Measurements from ENCODE around the gene TMEM132A. TPM values are rescaled to one million over a fixed set of nuclear protein-coding genes. Genes with fewer than 3 reads are reported as not detected.

Gene TMEM132A
- total RNA-seq, 6 experiments from 2014 or later = 23.8 to 32.2 (median 26.9) TPM

DNA sequence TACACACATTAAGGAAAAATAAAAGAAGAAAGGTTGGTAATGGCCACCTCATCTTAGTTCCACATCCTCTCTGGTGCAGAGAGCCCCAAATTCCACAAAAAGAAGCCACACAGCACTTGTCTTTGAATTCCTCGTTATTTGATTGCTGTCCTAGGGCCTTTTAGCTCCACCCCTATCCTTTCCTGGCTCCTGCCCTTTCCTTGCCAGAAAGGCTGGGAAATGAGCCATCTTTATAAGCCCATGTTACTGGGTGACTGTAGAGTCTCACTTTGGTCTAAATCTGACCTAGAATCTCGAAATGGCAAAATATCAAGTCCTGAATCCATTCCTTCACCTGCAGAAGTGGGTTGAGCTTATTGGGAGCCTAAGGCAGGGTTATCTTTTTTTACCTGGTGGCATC is 4.3 kb upstream of the TMEM132A start:
- peaks cover 43% of the 10 kb centered on the region for H3K4me1 Mint-ChIP-seq (ENCODE audit: low read depth)
- H3K36me3 Mint-ChIP-seq (ENCODE audit: low read depth) = peaks cover 10% of the 10 kb centered on the region; the same call in 1 of the 2 replicates
- no peak for DNase-seq
- no peaks in the 10 kb centered on the region for H3K9me3 Mint-ChIP-seq
- TF ChIP-seq, protein P1, sequence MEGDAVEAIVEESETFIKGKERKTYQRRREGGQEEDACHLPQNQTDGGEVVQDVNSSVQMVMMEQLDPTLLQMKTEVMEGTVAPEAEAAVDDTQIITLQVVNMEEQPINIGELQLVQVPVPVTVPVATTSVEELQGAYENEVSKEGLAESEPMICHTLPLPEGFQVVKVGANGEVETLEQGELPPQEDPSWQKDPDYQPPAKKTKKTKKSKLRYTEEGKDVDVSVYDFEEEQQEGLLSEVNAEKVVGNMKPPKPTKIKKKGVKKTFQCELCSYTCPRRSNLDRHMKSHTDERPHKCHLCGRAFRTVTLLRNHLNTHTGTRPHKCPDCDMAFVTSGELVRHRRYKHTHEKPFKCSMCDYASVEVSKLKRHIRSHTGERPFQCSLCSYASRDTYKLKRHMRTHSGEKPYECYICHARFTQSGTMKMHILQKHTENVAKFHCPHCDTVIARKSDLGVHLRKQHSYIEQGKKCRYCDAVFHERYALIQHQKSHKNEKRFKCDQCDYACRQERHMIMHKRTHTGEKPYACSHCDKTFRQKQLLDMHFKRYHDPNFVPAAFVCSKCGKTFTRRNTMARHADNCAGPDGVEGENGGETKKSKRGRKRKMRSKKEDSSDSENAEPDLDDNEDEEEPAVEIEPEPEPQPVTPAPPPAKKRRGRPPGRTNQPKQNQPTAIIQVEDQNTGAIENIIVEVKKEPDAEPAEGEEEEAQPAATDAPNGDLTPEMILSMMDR (IDR thresholded peaks at IDR 0.05) = no peak
- no peak overlapping the region for H3K27ac Mint-ChIP-seq
- no peak overlapping the region for H3K4me3 Mint-ChIP-seq
- H3K27me3 Mint-ChIP-seq (ENCODE audit: insufficient read depth) = no peaks in the 10 kb centered on the region

DNA sequence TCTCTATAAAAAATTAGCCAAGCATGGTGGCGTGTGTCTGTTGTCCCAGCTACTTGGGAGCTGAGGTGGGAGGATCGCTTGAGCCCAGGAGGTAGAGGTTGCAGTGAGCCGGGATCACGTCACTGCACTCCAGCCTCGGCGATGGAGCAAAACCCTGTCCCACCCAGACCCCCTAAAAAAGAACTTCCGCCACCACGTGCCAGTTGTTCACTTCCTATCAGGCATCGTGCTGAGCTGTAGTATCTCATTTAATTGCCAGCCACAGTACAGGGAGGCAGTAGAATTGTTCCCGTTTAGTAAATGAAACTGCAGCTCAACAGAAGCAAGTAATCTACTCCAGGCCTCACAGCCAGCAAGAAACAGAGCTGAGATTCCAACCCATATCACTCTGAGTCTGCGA is 3.0 kb upstream of the TMEM132A start:
- no peak overlapping the region for H3K27ac Mint-ChIP-seq
- no peak overlapping the region for H3K4me3 Mint-ChIP-seq
- DNase-seq = no peak

DNA sequence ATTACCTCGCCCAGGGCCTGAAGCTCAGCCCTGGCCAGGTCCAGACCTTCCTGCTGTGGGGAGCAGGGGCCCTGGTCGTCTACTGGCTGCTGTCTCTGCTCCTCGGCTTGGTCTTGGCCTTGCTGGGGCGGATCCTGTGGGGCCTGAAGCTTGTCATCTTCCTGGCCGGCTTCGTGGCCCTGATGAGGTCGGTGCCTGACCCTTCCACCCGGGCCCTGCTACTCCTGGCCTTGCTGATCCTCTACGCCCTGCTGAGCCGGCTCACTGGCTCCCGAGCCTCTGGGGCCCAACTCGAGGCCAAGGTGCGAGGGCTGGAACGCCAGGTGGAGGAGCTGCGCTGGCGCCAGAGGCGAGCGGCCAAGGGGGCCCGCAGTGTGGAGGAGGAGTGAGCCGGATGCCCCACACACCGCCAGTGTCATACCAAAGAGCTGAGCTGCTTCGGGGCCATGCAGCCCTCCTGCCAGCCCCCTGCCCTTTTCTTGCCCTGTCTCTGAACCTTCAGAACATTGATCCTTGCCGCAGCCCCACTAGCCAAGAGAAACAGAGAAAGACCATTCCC is 2.4 kb upstream of the TMEM132A start:
- Mint-ChIP-seq H3K27ac (no peak overlapping the region), H3K27me3 (ENCODE audit: insufficient read depth) (no peaks in the 10 kb centered on the region), H3K36me3 (ENCODE audit: low read depth) (peaks cover 10% of the 10 kb centered on the region; the same call in 1 of the 2 replicates), H3K4me3 (no peak overlapping the region), H3K9me3 (no peaks in the 10 kb centered on the region), H3K4me1 (ENCODE audit: low read depth) (peaks cover 39% of the 10 kb centered on the region)
- DNase-seq = no peak
- TF ChIP-seq, protein P1 (IDR thresholded peaks at IDR 0.05) = no peak

More for the DNA sequence above, 3.0 kb upstream of the TMEM132A start:
- Mint-ChIP-seq H3K4me1 (ENCODE audit: low read depth) (peaks cover 42% of the 10 kb centered on the region), H3K36me3 (ENCODE audit: low read depth) (peaks cover 10% of the 10 kb centered on the region; the same call in 1 of the 2 replicates), H3K27me3 (ENCODE audit: insufficient read depth) (no peaks in the 10 kb centered on the region), H3K9me3 (no peaks in the 10 kb centered on the region)
- TF ChIP-seq, protein P1 (IDR thresholded peaks at IDR 0.05) = no peak

GRCh38 chr11:60922906-60923305 is 1.4 kb upstream of the TMEM132A start:
- DNase-seq = no peak
- Mint-ChIP-seq H3K36me3 (ENCODE audit: low read depth) (peaks cover 10% of the 10 kb centered on the region; the same call in 1 of the 2 replicates), H3K27me3 (ENCODE audit: insufficient read depth) (no peaks in the 10 kb centered on the region), H3K9me3 (no peaks in the 10 kb centered on the region), H3K27ac (no peak overlapping the region), H3K4me1 (ENCODE audit: low read depth) (peaks cover 33% of the 10 kb centered on the region), H3K4me3 (no peak overlapping the region)
- TF ChIP-seq, protein P1 (IDR thresholded peaks at IDR 0.05) = no peak

- DNase-seq = no peak
- no peaks in the 10 kb centered on the region for H3K9me3 Mint-ChIP-seq
- H3K27me3 Mint-ChIP-seq (ENCODE audit: insufficient read depth) = no peaks in the 10 kb centered on the region
These were observed 934 bp upstream of the TMEM132A start for GRCh38 chr11:60923326-60923725.

More at GRCh38 chr11:60923326-60923725, 934 bp upstream of the TMEM132A start:
- Mint-ChIP-seq H3K27ac (no peak overlapping the region), H3K4me3 (no peak overlapping the region), H3K36me3 (ENCODE audit: low read depth) (peaks cover 10% of the 10 kb centered on the region; the same call in 1 of the 2 replicates), H3K4me1 (ENCODE audit: low read depth) (peaks cover 29% of the 10 kb centered on the region)
- TF ChIP-seq, protein P1 (IDR thresholded peaks at IDR 0.05) = no peak

Measured in HFFc6 (cell line).